B cell (primary cell): ENCODE results near the gene TBRG4.

ENCODE experiments used
- CTCF ChIP-seq: fragments of 200-600 bp; IDR thresholded peaks from one replicate; pipeline ENCODE4 v1.8.0; 2022; ENCODE audit warnings: antibody characterized with exemption, mild to moderate bottlenecking
- EZH2 ChIP-seq: IDR thresholded peaks from 2 replicates; pipeline ENCODE4 v1.6.1; 2012; ENCODE audit warnings: borderline replicate concordance, low read depth, mild to moderate bottlenecking, moderate library complexity, low read length; ENCODE audit not compliant: insufficient read depth, poor library complexity, severe bottlenecking

GRCh38 chr7:45126920-45127319, 15.4 kb upstream of the TBRG4 start:
- TF ChIP-seq CTCF (no peak), EZH2 (no peak)
